ENCODE data around the gene ZNF329. TPM values are rescaled to one million over a fixed set of nuclear protein-coding genes. Genes with fewer than 3 reads are reported as not detected.

The ZNF329 gene
- total and polyA plus RNA-seq, 2 experiments from 2014 or later = 2.7 to 16.9 TPM

DNA sequence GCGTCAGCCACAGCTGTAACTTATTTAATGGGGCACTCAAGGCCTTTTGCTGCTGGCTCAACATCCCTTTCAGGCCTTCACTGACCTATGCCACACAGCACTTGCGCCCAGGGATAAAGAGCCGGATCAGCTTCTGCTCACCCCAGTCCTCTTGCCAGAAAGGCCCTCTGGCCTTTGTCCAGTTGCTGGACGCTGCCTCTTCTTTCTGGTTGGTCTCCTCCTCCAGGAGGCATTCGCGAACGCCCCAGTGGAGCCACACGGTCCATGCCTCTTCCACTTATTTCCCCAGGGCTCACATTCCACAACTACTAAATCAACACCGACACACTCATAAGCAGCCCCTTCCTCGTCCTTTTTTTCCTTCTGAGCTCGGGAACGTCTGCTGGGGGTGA, 3.7 kb upstream of the ZNF329 start (continued):
- TF ChIP-seq ZNF114 (CRISPR knock-in tag; IDR thresholded peaks at IDR 0.05) = no peak
- TF ChIP-seq, protein P1, sequence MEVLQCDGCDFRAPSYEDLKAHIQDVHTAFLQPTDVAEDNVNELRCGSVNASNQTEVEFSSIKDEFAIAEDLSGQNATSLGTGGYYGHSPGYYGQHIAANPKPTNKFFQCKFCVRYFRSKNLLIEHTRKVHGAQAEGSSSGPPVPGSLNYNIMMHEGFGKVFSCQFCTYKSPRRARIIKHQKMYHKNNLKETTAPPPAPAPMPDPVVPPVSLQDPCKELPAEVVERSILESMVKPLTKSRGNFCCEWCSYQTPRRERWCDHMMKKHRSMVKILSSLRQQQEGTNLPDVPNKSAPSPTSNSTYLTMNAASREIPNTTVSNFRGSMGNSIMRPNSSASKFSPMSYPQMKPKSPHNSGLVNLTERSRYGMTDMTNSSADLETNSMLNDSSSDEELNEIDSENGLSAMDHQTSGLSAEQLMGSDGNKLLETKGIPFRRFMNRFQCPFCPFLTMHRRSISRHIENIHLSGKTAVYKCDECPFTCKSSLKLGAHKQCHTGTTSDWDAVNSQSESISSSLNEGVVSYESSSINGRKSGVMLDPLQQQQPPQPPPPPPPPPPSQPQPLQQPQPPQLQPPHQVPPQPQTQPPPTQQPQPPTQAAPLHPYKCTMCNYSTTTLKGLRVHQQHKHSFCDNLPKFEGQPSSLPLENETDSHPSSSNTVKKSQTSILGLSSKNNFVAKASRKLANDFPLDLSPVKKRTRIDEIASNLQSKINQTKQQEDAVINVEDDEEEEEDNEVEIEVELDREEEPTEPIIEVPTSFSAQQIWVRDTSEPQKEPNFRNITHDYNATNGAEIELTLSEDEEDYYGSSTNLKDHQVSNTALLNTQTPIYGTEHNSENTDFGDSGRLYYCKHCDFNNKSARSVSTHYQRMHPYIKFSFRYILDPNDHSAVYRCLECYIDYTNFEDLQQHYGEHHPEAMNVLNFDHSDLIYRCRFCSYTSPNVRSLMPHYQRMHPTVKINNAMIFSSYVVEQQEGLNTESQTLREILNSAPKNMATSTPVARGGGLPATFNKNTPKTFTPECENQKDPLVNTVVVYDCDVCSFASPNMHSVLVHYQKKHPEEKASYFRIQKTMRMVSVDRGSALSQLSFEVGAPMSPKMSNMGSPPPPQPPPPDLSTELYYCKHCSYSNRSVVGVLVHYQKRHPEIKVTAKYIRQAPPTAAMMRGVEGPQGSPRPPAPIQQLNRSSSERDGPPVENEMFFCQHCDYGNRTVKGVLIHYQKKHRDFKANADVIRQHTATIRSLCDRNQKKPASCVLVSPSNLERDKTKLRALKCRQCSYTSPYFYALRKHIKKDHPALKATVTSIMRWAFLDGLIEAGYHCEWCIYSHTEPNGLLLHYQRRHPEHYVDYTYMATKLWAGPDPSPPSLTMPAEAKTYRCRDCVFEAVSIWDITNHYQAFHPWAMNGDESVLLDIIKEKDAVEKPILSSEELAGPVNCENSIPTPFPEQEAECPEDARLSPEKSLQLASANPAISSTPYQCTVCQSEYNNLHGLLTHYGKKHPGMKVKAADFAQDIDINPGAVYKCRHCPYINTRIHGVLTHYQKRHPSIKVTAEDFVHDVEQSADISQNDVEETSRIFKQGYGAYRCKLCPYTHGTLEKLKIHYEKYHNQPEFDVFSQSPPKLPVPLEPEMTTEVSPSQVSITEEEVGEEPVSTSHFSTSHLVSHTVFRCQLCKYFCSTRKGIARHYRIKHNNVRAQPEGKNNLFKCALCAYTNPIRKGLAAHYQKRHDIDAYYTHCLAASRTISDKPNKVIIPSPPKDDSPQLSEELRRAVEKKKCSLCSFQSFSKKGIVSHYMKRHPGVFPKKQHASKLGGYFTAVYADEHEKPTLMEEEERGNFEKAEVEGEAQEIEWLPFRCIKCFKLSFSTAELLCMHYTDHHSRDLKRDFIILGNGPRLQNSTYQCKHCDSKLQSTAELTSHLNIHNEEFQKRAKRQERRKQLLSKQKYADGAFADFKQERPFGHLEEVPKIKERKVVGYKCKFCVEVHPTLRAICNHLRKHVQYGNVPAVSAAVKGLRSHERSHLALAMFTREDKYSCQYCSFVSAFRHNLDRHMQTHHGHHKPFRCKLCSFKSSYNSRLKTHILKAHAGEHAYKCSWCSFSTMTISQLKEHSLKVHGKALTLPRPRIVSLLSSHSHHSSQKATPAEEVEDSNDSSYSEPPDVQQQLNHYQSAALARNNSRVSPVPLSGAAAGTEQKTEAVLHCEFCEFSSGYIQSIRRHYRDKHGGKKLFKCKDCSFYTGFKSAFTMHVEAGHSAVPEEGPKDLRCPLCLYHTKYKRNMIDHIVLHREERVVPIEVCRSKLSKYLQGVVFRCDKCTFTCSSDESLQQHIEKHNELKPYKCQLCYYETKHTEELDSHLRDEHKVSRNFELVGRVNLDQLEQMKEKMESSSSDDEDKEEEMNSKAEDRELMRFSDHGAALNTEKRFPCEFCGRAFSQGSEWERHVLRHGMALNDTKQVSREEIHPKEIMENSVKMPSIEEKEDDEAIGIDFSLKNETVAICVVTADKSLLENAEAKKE (CRISPR knock-in tag; IDR thresholded peaks at IDR 0.05) = no peak

DNA sequence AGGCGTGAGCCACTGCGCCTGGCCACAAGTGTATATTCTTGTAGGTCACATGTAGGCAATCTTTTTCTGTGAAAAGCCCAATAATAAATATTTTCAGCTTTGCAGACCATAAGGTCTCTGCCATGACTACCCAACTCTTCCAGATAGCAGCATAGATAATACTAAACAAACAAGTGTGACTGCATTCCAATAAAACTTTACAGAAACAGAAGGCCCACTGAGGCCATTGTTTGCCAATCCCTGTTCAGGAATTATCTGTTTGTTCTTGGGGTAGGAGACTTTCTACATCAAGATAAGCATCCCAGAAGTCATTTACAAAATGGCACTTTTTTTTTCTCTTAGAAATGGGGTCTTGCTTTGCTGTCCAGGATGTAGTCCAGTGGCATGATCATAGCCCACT, 2.8 kb upstream of the ZNF329 start:
- peaks cover 17% of the 10 kb centered on the region for H3K27me3 Mint-ChIP-seq (ENCODE audit: insufficient read depth, low read depth, poor library complexity)
- peaks cover 5% of the 10 kb centered on the region; the same call in 1 of the 2 replicates for H3K36me3 ChIP-seq (ENCODE audit: insufficient read depth)
- H4K20me1 ChIP-seq (replicated peaks; ENCODE audit: insufficient read depth) = no peaks in the 10 kb centered on the region
- DNase-seq (ENCODE audit: low spot score) = no peak
- H3K27ac Mint-ChIP-seq = no peak overlapping the region
- H3K79me2 ChIP-seq (replicated peaks; ENCODE audit: insufficient read depth) = peaks cover 30% of the 10 kb centered on the region
- peaks cover 3% of the 10 kb centered on the region; the same call in 1 of the 2 replicates for H3K27me3 ChIP-seq (ENCODE audit: insufficient read depth)
- H3K36me3 Mint-ChIP-seq (ENCODE audit: low read depth) = peaks cover 18% of the 10 kb centered on the region
- no peak for ATAC-seq
- H3F3A ChIP-seq (replicated peaks; ENCODE audit: low read depth) = no peaks in the 10 kb centered on the region
- peaks cover 11% of the 10 kb centered on the region for H3K4me1 Mint-ChIP-seq
- peaks cover 8% of the 10 kb centered on the region for H3K9me2 ChIP-seq (ENCODE audit: insufficient read depth)
- H3K4me1 ChIP-seq (ENCODE audit: insufficient read depth) = peaks cover 15% of the 10 kb centered on the region; the same call in 1 of the 2 replicates
- H3K4me3 ChIP-seq = peak overlapping the region; percentile 96; the same call in 1 of the 2 replicates
- peaks cover 34% of the 10 kb centered on the region for H3K9me3 Mint-ChIP-seq
- peak overlapping the region; percentile 78; the same call in 1 of the 2 replicates for H3K4me2 ChIP-seq
- no peak overlapping the region for H3K27ac ChIP-seq (ENCODE audit: low read depth)
- H2AFZ ChIP-seq = no peak overlapping the region
- no peak overlapping the region for H3K4me3 Mint-ChIP-seq
- TF ChIP-seq EZH2phosphoT487 (IDR thresholded peaks at IDR 0.05; ENCODE audit: unreplicated experiment) (no peak), STAT1 (IDR thresholded peaks at IDR 0.05; ENCODE audit: unreplicated experiment) (no peak), ZNF331 (CRISPR knock-in tag; IDR thresholded peaks at IDR 0.05; ENCODE audit: low read depth) (no peak), EZH2 (IDR thresholded peaks at IDR 0.05; ENCODE audit: low read depth, unreplicated experiment) (no peak), CREB1 (CRISPR knock-in tag; IDR thresholded peaks at IDR 0.05; ENCODE audit: low read depth) (no peak), NANOG (IDR thresholded peaks at IDR 0.05; ENCODE audit: borderline replicate concordance) (no peak), POLR2AphosphoS5 (IDR thresholded peaks at IDR 0.05; ENCODE audit: low read depth) (no peak), ZNF114 (CRISPR knock-in tag; IDR thresholded peaks at IDR 0.05) (no peak), JUNB (IDR thresholded peaks at IDR 0.05; ENCODE audit: unreplicated experiment) (no peak)
- TF ChIP-seq, protein P2, sequence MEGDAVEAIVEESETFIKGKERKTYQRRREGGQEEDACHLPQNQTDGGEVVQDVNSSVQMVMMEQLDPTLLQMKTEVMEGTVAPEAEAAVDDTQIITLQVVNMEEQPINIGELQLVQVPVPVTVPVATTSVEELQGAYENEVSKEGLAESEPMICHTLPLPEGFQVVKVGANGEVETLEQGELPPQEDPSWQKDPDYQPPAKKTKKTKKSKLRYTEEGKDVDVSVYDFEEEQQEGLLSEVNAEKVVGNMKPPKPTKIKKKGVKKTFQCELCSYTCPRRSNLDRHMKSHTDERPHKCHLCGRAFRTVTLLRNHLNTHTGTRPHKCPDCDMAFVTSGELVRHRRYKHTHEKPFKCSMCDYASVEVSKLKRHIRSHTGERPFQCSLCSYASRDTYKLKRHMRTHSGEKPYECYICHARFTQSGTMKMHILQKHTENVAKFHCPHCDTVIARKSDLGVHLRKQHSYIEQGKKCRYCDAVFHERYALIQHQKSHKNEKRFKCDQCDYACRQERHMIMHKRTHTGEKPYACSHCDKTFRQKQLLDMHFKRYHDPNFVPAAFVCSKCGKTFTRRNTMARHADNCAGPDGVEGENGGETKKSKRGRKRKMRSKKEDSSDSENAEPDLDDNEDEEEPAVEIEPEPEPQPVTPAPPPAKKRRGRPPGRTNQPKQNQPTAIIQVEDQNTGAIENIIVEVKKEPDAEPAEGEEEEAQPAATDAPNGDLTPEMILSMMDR (conservative IDR thresholded peaks at IDR 0.05; ENCODE audit: low read depth in 2 of 2) = no peak
- TF ChIP-seq, protein P3, sequence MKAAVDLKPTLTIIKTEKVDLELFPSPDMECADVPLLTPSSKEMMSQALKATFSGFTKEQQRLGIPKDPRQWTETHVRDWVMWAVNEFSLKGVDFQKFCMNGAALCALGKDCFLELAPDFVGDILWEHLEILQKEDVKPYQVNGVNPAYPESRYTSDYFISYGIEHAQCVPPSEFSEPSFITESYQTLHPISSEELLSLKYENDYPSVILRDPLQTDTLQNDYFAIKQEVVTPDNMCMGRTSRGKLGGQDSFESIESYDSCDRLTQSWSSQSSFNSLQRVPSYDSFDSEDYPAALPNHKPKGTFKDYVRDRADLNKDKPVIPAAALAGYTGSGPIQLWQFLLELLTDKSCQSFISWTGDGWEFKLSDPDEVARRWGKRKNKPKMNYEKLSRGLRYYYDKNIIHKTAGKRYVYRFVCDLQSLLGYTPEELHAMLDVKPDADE (IDR thresholded peaks at IDR 0.05) = no peak
- TF ChIP-seq, protein P4, sequence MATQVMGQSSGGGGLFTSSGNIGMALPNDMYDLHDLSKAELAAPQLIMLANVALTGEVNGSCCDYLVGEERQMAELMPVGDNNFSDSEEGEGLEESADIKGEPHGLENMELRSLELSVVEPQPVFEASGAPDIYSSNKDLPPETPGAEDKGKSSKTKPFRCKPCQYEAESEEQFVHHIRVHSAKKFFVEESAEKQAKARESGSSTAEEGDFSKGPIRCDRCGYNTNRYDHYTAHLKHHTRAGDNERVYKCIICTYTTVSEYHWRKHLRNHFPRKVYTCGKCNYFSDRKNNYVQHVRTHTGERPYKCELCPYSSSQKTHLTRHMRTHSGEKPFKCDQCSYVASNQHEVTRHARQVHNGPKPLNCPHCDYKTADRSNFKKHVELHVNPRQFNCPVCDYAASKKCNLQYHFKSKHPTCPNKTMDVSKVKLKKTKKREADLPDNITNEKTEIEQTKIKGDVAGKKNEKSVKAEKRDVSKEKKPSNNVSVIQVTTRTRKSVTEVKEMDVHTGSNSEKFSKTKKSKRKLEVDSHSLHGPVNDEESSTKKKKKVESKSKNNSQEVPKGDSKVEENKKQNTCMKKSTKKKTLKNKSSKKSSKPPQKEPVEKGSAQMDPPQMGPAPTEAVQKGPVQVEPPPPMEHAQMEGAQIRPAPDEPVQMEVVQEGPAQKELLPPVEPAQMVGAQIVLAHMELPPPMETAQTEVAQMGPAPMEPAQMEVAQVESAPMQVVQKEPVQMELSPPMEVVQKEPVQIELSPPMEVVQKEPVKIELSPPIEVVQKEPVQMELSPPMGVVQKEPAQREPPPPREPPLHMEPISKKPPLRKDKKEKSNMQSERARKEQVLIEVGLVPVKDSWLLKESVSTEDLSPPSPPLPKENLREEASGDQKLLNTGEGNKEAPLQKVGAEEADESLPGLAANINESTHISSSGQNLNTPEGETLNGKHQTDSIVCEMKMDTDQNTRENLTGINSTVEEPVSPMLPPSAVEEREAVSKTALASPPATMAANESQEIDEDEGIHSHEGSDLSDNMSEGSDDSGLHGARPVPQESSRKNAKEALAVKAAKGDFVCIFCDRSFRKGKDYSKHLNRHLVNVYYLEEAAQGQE (IDR thresholded peaks at IDR 0.05; ENCODE audit: unreplicated experiment) = no peak
